DND-41 (cell line): ENCODE results near the gene TMEM271.

Experiments used
- ATAC-seq: fragments of 200-7000 bp; cut with Tn5 transposase; 3 replicates; pipeline ENCODE4 v1.9.1; 2021; ENCODE audit warnings: low read depth; ENCODE audit not compliant: insufficient read depth
- DNase-seq: peaks from one replicate; pipeline ENCODE4 v3.0.0-alpha.2; 2020
- H2AFZ ChIP-seq: 2 replicates; pipeline ENCODE4 v1.6.0; 2012; ENCODE audit warnings: low read depth, low read length
- H3K27ac ChIP-seq: 2 replicates; pipeline ENCODE4 v1.5.1; 2012; ENCODE audit warnings: low read length, inconsistent platforms
- H3K27me3 ChIP-seq: fragments of 200-600 bp; sonication (generic); 2 replicates; pipeline ENCODE4 v1.6.0; 2012; ENCODE audit warnings: low read length, mild to moderate bottlenecking, inconsistent platforms; ENCODE audit not compliant: insufficient read depth, poor library complexity
- H3K36me3 ChIP-seq: 2 replicates; pipeline ENCODE4 v1.5.1; 2012; ENCODE audit warnings: low read length, inconsistent platforms; ENCODE audit not compliant: insufficient read depth
- H3K4me1 ChIP-seq: 2 replicates; pipeline ENCODE4 v1.5.1; 2012; ENCODE audit warnings: mild to moderate bottlenecking, low read length; ENCODE audit not compliant: insufficient read depth
- H3K4me2 ChIP-seq: 2 replicates; pipeline ENCODE4 v1.6.0; 2012; ENCODE audit warnings: mild to moderate bottlenecking, moderate library complexity, low read length, inconsistent platforms; ENCODE audit not compliant: insufficient read depth
- H3K4me3 ChIP-seq, 2 experiments: fragments of 200-600 bp in 1 of 2; shearing (Covaris generic) in 1 of 2; 2 replicates each; pipeline ENCODE4 v1.5.1; 2012 to 2016; ENCODE audit warnings: inconsistent platforms in 2 of 2, low read length in 2 of 2, mild to moderate bottlenecking in 2 of 2, low read depth in 1 of 2, moderate library complexity in 1 of 2
- H3K79me2 ChIP-seq: 2 replicates; pipeline ENCODE4 v1.6.0; 2012; ENCODE audit warnings: low read length, inconsistent platforms; ENCODE audit not compliant: insufficient read depth
- H3K9ac ChIP-seq: 2 replicates; pipeline ENCODE4 v1.6.0; 2012; ENCODE audit warnings: low read depth, mild to moderate bottlenecking, inconsistent platforms, low read length, moderate library complexity
- H3K9me3 ChIP-seq: 2 replicates; pipeline ENCODE4 v1.5.1; 2012; ENCODE audit warnings: low read length, moderate library complexity, mild to moderate bottlenecking, inconsistent platforms; ENCODE audit not compliant: insufficient read depth, severe bottlenecking
- H4K20me1 ChIP-seq: 2 replicates; pipeline ENCODE4 v1.6.0; 2012; ENCODE audit warnings: low read length; ENCODE audit not compliant: insufficient read depth
- EZH2 ChIP-seq: IDR thresholded peaks from 3 replicates; pipeline ENCODE4 v1.6.1; 2012; ENCODE audit warnings: borderline replicate concordance, low read depth, mild to moderate bottlenecking, moderate library complexity, low read length, inconsistent platforms; ENCODE audit not compliant: severe bottlenecking
- TF ChIP-seq, protein P1 (sequence below): IDR thresholded peaks from 2 replicates; pipeline ENCODE4 v1.5.1; 2012; ENCODE audit warnings: borderline replicate concordance, low read length, moderate library complexity, mild to moderate bottlenecking; ENCODE audit not compliant: poor library complexity, severe bottlenecking; ENCODE audit errors: extremely low read depth

TMEM271 gene

DNA sequence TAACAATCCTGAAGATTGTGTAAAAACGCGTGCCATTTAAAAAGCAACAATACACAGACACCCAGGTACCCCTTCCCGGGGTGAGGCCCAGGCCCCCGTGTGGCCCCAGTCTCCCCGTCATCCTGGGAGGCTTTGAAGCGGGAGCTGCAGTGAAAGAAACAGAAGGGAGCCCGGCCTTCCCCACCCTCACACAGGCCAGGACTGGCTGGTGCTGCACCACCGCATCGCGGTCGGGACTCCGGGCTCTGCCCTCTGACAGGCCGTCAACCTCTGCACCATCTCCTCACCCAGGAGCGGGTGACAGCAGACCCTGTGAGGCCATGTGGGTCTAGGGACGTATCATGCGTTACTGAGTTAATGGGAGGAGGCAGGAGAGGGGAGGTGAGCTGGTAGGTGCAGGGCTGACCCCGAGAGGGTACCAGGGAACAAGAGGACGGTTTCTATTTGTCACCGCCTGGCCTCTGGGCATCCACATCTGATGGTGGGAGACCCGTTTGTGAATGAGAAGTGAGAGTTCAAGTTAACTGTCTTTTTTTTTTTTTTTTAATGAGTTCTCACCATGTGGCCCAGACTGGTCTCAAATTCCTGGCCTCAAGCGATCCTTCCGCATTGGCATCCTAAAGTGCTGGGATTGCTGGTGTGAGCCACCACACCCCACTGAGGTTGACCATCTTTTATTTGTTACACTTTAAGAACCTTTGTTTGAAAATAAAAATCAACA lies 49.7 kb downstream of the TMEM271 start:
- ATAC-seq: peak; percentile 29; the same call in 1 of the 3 replicates
- Histone ChIP-seq H4K20me1 (0 out of 2 replicates have a peak, but pooled peaks cover 4% of the 10 kb centered on the region), H3K4me3 (no peak overlapping the region), H3K79me2 (no peaks in the 10 kb centered on the region), H3K4me1 (no peaks in the 10 kb centered on the region), H2AFZ (no peak overlapping the region), H3K9ac (no peak overlapping the region), H3K4me2 (no peak overlapping the region), H3K9me3 (no peaks in the 10 kb centered on the region), H3K27ac (no peak overlapping the region), H3K27me3 (no peaks in the 10 kb centered on the region), H3K36me3 (peaks cover 87% of the 10 kb centered on the region)
- no peak for DNase-seq
- TF ChIP-seq EZH2: no peak
- TF ChIP-seq, protein P1, sequence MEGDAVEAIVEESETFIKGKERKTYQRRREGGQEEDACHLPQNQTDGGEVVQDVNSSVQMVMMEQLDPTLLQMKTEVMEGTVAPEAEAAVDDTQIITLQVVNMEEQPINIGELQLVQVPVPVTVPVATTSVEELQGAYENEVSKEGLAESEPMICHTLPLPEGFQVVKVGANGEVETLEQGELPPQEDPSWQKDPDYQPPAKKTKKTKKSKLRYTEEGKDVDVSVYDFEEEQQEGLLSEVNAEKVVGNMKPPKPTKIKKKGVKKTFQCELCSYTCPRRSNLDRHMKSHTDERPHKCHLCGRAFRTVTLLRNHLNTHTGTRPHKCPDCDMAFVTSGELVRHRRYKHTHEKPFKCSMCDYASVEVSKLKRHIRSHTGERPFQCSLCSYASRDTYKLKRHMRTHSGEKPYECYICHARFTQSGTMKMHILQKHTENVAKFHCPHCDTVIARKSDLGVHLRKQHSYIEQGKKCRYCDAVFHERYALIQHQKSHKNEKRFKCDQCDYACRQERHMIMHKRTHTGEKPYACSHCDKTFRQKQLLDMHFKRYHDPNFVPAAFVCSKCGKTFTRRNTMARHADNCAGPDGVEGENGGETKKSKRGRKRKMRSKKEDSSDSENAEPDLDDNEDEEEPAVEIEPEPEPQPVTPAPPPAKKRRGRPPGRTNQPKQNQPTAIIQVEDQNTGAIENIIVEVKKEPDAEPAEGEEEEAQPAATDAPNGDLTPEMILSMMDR: no peak

DNA sequence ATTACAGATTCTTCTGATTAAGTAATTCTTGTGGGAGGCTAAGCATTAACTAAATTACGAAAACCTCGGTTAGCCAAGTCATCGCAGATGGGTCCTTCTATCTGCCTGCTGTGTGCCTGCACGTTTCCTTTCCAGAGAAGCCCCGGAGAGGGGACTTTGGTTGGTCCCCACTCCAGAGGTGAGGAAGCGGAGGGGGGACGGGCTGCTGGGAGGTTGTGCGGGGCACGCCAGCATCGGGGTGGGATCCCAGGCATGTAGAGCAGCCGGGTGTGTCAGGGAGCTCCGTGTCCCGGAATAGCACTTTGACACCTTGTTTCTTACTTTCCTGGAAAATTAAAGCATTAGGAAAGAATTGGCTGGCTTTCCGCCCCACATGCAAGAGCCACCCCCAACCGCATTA lies 50.4 kb downstream of the TMEM271 start:
- Histone ChIP-seq H4K20me1 (0 out of 2 replicates have a peak, but pooled peaks cover 4% of the 10 kb centered on the region), H3K4me1 (no peaks in the 10 kb centered on the region), H3K27me3 (no peaks in the 10 kb centered on the region), H2AFZ (no peak overlapping the region), H3K9ac (no peak overlapping the region), H3K4me3 (no peak overlapping the region), H3K36me3 (peaks cover 87% of the 10 kb centered on the region), H3K9me3 (no peaks in the 10 kb centered on the region), H3K4me2 (no peak overlapping the region), H3K27ac (no peak overlapping the region), H3K79me2 (no peaks in the 10 kb centered on the region)
- TF ChIP-seq, protein P1: no peak
- no peak for TF ChIP-seq EZH2
- no peak for DNase-seq
- ATAC-seq: no peak

DNA sequence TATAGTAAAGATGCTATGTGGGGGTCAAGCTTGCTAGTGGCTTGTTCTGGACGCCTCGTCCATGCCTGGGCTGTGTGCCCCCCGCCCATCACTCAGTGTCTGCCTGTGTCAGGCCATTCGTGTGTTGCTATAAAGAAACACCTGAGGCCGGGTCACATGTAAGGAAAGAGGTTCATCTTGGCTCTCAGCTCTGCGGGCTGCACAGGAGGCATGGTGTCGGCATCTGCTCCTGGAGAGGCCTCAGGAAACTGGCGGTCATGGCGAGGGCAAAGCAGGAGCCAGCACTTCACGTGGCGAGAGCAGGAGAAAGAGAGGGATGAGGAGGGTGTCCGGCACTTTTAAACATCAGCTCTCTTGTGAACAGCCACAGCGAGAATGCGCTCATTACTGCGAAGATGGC lies 51.9 kb downstream of the TMEM271 start:
- Histone ChIP-seq H3K27ac (no peak overlapping the region), H2AFZ (no peak overlapping the region), H3K27me3 (no peaks in the 10 kb centered on the region), H3K4me2 (no peak overlapping the region), H3K36me3 (peaks cover 84% of the 10 kb centered on the region), H3K79me2 (no peaks in the 10 kb centered on the region), H3K4me3 (no peak overlapping the region), H3K9me3 (no peaks in the 10 kb centered on the region), H3K4me1 (no peaks in the 10 kb centered on the region), H3K9ac (no peak overlapping the region), H4K20me1 (peaks cover 7% of the 10 kb centered on the region; the same call in 1 of the 2 replicates)
- DNase-seq: no peak
- TF ChIP-seq EZH2: no peak
- TF ChIP-seq, protein P1: no peak
- ATAC-seq: no peak
